GM12873 (cell line): ENCODE data around the gene NCOA5.

Source experiments
- CTCF ChIP-seq: IDR thresholded peaks from 2 replicates; pipeline ENCODE4 v1.5.1; 2012; ENCODE audit warnings: low read depth, mild to moderate bottlenecking, moderate library complexity, low read length, control low read depth; ENCODE audit not compliant: insufficient read depth; ENCODE audit errors: missing control alignments

Gene NCOA5

GRCh38 chr20:46056970-46057855 is 32.5 kb downstream of the NCOA5 start:
- TF ChIP-seq CTCF: no peak

GRCh38 chr20:46056027-46056833 is 33.5 kb downstream of the NCOA5 start:
- TF ChIP-seq CTCF: no peak

GRCh38 chr20:46055269-46055668 is 34.5 kb downstream of the NCOA5 start:
- no peak for TF ChIP-seq CTCF

- TF ChIP-seq CTCF: no peak
These were observed 35.2 kb downstream of the NCOA5 start for GRCh38 chr20:46054606-46055005.

- no peak for TF ChIP-seq CTCF
These were observed 36.3 kb downstream of the NCOA5 start for GRCh38 chr20:46053416-46053815.

- no peak for TF ChIP-seq CTCF
These were observed 38.0 kb downstream of the NCOA5 start for GRCh38 chr20:46051556-46052308.
